ENCODE measurements around the gene ETHE1.
"Not testable (repeated sequence)": the region's sequence is repeated elsewhere in the genome, so short reads cannot be mapped to it uniquely, and the experiment has no call there.

Gene ETHE1

DNA sequence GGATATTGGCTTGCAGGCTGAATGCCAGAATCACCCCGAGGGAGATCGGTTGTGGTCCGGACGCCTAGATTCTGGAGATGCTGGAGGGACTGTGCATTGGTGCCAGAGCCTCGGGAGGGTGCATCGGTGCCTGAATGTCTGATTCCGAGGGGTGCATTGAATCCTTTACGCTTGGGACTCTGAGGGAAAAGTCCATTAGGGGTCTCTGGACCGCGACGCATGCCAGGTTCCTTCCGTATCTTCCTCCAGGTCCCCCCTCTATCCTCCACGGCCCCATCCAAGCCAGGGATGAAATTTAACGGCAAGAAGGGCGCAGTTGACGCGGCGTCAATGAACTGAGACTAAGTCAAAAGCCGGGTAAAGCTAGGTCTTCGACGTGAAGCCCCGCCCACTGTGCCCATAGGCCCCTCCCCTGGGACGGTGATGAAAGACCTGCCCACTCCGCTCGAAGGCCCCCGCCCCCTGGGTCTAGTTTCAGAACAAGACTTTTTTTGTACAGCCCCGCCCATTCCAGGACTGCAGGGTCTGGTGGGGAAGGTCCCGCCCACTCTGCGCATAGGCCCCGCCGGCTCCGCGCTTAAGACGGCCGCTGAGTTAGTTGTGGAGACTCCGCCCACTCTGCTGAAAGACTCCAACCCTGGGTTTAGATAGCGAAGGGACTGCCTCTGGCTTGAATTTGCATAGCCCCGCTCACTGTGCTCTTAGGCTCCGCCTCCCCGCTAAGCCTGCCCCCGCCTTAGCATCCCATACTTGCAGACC lies 6.7 kb upstream of the ETHE1 start:
- Histone ChIP-seq H3K36me3 (ENCODE audit: control insufficient read depth, insufficient read depth, low read length) (peaks cover 13% of the 10 kb centered on the region), H3K9me3 (ENCODE audit: control insufficient read depth, insufficient read depth, low read depth, low read length) (no peaks in the 10 kb centered on the region), H3K4me3 (ENCODE audit: low read depth, low read length) (peak overlapping the region; percentile 73), H3K27ac (ENCODE audit: low read depth, low read length) (no peak overlapping the region), H3K9ac (ENCODE audit: low read length) (peak overlapping the region; percentile 14), H3K4me1 (ENCODE audit: control insufficient read depth, insufficient read depth, low read length) (peaks cover 9% of the 10 kb centered on the region; the same call in 1 of the 2 replicates), H3K27me3 (ENCODE audit: control insufficient read depth, insufficient read depth, low read length) (no peaks in the 10 kb centered on the region)

DNA sequence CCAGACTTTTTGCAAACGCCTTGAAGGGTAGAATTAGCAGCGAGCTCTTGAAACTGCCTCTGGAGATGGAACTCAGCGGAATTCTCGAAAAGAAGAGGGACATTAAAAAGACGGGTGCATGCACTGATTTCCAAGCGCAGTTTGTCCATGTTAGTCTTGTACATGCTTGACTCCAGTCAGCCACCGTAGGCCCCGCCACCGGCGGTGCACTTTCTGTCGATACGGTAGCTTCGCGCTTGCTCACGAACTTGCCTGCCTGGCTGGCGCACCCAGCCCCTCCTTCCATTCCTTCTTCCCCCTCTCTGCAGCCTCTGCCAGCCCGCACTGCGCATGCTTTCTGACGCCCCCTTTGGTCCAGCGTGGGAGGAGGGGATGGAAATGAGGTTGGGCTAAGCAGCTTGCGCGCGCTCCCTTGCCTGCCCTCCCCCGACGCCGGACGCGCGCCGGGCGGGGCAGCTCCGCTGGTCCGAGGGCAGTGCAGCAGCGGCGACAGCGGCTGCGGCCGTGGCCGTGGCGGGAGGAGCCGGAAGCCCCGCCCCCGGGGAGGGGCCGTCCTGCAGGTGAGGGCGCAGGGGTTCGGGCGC lies 6.1 kb upstream of the ETHE1 start, which contains the start of gene ZNF575:
TSS of gene ZNF575 (plus strand) at position 227 of the 584 bp plus-strand sequence. CDS start 1,235 bp downstream, outside the sequence.
- 0 out of 2 replicates have a peak, but pooled peaks cover 2% of the 10 kb centered on the region for H3K27me3 ChIP-seq (ENCODE audit: control insufficient read depth, insufficient read depth, low read length)
- H3K4me1 ChIP-seq (ENCODE audit: control insufficient read depth, insufficient read depth, low read length), result peaks cover 9% of the 10 kb centered on the region; the same call in 1 of the 2 replicates
- H3K27ac ChIP-seq (ENCODE audit: low read depth, low read length), result no peak within 1 kb of the TSS
- peaks cover 6% of the 10 kb centered on the region; the same call in 1 of the 2 replicates for H3K36me3 ChIP-seq (ENCODE audit: control insufficient read depth, insufficient read depth, low read length)
- H3K9ac ChIP-seq (ENCODE audit: low read length), result peak within 1 kb of the TSS; percentile 18
- peak within 1 kb of the TSS; percentile 73 for H3K4me3 ChIP-seq (ENCODE audit: low read depth, low read length)
- H3K9me3 ChIP-seq (ENCODE audit: control insufficient read depth, insufficient read depth, low read depth, low read length), result no peaks in the 10 kb centered on the region

DNA sequence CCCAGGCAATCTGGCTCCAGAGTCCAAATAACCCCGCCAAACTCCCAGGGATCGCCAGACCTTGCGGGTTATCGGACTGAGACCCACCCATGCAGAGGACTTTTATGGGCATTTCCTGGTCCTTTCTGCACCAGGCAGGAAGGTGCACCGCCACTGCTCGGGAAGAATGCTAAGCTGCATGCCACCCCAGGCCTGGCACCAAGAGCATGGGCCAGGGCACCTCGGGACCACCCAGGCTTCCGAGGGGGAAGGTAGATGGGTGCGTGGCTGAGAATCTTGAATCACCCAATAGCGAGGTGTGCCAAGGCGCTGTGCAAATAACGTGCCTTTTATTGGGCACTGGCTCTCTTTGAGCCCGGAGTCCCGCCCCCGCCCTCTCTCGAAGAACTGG lies 5.6 kb upstream of the ETHE1 start:
- Histone ChIP-seq H3K9ac (ENCODE audit: low read length) (peak overlapping the region; percentile 18), H3K36me3 (ENCODE audit: control insufficient read depth, insufficient read depth, low read length) (peaks cover 6% of the 10 kb centered on the region; the same call in 1 of the 2 replicates), H3K27me3 (ENCODE audit: control insufficient read depth, insufficient read depth, low read length) (peaks cover 6% of the 10 kb centered on the region; the same call in 1 of the 2 replicates), H3K4me3 (ENCODE audit: low read depth, low read length) (peak overlapping the region; percentile 73), H3K27ac (ENCODE audit: low read depth, low read length) (no peak overlapping the region), H3K9me3 (ENCODE audit: control insufficient read depth, insufficient read depth, low read depth, low read length) (no peaks in the 10 kb centered on the region), H3K4me1 (ENCODE audit: control insufficient read depth, insufficient read depth, low read length) (peaks cover 9% of the 10 kb centered on the region; the same call in 1 of the 2 replicates)

DNA sequence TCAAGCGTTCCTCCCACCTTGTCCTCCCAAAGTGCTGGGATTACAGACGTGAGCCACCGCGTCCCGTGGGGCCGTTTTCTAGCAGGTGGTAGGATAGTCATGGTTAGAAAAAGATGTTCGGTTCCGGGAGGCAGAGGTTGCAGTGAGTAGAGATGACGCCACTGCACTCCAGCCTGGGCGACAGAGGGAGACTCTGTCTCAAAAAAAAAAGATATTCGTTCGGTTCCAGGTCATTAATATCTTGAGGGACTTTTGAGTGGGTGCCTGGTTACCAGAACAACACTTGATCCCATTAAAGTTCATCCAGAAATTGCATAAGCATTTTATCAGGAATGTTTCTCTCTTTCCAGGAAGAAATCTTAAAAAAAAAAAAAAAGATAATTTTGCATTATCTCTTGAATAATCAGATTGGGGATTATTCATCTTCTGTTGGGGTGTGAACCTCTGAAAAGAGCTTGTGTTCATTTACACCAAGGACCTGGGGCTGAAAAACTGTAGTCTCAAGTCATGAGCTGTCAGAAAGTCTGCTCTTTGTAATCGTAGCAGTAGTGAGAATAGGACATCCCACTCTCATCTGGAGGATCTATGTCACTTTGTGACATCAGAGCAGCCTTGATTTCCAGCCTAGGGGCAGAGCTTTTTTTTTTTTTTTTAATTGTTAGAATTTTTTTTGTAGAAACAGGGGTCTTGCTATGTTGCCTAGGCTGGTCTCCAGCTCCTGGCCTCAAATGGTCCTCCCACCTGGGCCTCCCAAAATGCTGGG lies 1.0 kb upstream of the ETHE1 start:
- H3K4me1 ChIP-seq (ENCODE audit: control insufficient read depth, insufficient read depth, low read length), result peaks cover 12% of the 10 kb centered on the region; the same call in 1 of the 2 replicates
- H3K27ac ChIP-seq (ENCODE audit: low read depth, low read length), result no peak overlapping the region
- no peak overlapping the region for H3K9ac ChIP-seq (ENCODE audit: low read length)

DNA sequence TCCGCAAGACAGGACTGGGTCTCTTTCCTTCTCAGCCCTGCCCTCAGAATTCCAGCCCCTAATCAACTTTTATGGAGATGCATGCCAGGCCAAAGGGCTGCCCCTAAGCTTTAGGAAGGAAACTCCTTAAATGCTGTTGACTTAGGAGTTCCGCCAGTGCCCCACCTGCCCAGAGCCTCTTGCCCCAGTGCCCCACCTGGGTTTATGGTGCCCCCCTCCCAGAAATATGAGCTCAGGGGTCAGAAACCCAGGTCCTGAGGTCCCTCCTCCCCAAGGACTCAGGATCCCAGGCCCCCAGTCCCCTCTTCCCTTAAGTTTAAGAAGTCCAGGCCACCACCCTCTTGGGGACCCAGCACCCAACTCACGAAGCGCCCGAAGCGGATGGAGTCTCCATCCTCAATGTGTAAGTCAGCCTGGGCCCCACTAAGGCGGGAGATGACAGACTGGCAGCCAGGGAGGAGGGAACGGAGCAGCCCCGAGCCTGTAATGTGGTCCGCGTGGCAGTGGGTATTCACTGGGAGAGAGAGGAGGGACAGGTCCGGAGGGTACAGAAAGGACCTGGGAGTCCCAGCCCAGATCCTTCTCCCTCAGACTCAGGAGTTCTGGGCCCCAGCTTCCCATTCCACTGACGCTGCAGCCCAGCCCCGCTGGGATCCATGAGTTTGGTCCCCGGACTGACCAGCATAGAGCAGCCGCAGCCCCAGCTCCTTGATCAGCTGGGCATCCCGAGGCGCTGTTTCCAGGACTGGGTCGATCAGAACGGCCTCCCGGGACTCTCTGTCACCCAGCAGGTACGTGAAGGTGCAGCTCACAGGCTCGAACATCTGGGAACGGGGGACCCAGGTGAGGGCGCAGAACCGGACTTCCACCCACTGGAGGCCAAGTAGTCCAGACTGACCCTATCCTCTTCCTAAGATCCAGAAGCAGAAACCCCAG lies 897 bp downstream of the ETHE1 start:
- Histone ChIP-seq H3K36me3 (ENCODE audit: control insufficient read depth, insufficient read depth, low read length) (0 out of 2 replicates have a peak, but pooled peaks cover 2% of the 10 kb centered on the region), H3K9me3 (ENCODE audit: control insufficient read depth, insufficient read depth, low read depth, low read length) (no peaks in the 10 kb centered on the region), H3K27ac (ENCODE audit: low read depth, low read length) (no peak overlapping the region), H3K9ac (ENCODE audit: low read length) (peak overlapping the region; percentile 63), H3K4me3 (ENCODE audit: low read depth, low read length) (peak overlapping the region; percentile 83), H3K4me1 (ENCODE audit: control insufficient read depth, insufficient read depth, low read length) (peaks cover 6% of the 10 kb centered on the region; the same call in 1 of the 2 replicates), H3K27me3 (ENCODE audit: control insufficient read depth, insufficient read depth, low read length) (peaks cover 19% of the 10 kb centered on the region)

More for the DNA sequence above, 1.0 kb upstream of the ETHE1 start:
- Histone ChIP-seq H3K27me3 (ENCODE audit: control insufficient read depth, insufficient read depth, low read length) (peaks cover 19% of the 10 kb centered on the region), H3K9me3 (ENCODE audit: control insufficient read depth, insufficient read depth, low read depth, low read length) (no peaks in the 10 kb centered on the region), H3K36me3 (ENCODE audit: control insufficient read depth, insufficient read depth, low read length) (no peaks in the 10 kb centered on the region), H3K4me3 (ENCODE audit: low read depth, low read length) (no peak overlapping the region)

DNA sequence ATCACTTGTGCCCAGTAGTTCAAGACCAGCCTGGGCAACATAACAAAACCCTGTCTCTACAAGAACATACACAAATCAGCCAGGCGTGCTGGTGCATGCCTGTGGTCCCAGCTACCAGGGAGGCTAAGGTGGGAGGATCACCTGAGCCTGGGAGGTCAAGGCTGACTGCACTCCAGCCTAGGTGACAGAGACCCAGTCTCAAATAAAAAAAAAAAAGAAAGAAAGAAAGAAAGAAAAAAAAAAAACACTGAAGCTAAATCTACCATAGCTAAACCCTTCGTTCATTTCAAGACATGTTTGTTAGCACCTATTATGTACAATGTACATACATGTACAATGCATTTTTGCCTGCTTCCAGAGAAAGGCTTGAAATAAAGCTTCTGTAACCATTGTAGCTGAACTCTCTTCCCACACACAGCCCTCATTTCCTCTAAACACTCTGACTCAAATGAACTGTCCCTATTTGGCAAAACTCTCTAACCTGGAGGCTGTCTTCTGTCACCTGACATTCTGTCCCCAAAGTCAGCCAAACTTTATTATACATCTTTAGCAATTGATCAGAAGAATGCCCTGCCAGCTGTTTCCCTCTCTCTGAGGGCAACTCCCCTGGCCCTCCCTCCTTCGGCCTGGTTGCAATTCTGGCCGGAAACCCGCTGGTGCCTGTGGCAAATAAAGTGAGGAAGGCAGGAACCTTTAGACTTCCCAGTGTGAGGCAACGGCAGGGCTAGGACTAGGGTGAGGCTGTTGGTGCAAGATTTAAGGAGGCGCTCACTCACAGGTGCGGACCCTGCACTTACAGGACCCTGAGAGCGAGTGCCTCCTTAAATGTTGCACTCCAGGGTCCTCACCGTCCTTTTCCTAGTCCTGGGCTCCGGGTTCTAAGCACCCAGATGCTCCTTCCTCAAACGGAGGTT lies 1.8 kb downstream of the ETHE1 start:
- H3K36me3 ChIP-seq (ENCODE audit: control insufficient read depth, insufficient read depth, low read length), result 0 out of 2 replicates have a peak, but pooled peaks cover 2% of the 10 kb centered on the region
- H3K4me1 ChIP-seq (ENCODE audit: control insufficient read depth, insufficient read depth, low read length), result peaks cover 6% of the 10 kb centered on the region; the same call in 1 of the 2 replicates
- H3K27me3 ChIP-seq (ENCODE audit: control insufficient read depth, insufficient read depth, low read length), result peaks cover 19% of the 10 kb centered on the region
- H3K4me3 ChIP-seq (ENCODE audit: low read depth, low read length), result peak overlapping the region; percentile 83
- H3K9me3 ChIP-seq (ENCODE audit: control insufficient read depth, insufficient read depth, low read depth, low read length), result no peaks in the 10 kb centered on the region
- no peak overlapping the region for H3K27ac ChIP-seq (ENCODE audit: low read depth, low read length)
- no peak overlapping the region for H3K9ac ChIP-seq (ENCODE audit: low read length)

DNA sequence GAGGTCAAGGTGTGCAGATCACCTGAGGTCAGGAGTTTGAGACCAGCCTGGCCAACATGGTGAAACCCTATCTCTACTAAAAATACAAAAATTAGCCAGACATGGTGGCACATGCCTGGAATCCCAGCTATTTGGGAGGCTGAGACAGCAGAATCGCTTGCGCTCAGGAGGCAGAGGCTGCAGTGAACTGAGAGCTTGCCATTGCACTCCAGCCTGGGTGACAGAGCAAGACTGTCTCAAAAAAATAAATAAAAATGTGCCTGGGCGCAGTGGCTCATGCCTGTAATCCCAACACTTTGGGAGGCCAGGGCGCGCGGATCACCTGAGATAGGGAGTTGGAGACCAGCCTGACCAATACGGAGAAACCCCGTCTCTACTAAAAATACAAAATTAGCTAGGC lies 3.3 kb downstream of the ETHE1 start:
- peaks cover 19% of the 10 kb centered on the region for H3K27me3 ChIP-seq (ENCODE audit: control insufficient read depth, insufficient read depth, low read length)
- H3K9me3 ChIP-seq (ENCODE audit: control insufficient read depth, insufficient read depth, low read depth, low read length); H3K9ac ChIP-seq (ENCODE audit: low read length); H3K4me1 ChIP-seq (ENCODE audit: control insufficient read depth, insufficient read depth, low read length); H3K27ac ChIP-seq (ENCODE audit: low read depth, low read length); H3K36me3 ChIP-seq (ENCODE audit: control insufficient read depth, insufficient read depth, low read length); H3K4me3 ChIP-seq (ENCODE audit: low read depth, low read length): not testable (repeated sequence)

DNA sequence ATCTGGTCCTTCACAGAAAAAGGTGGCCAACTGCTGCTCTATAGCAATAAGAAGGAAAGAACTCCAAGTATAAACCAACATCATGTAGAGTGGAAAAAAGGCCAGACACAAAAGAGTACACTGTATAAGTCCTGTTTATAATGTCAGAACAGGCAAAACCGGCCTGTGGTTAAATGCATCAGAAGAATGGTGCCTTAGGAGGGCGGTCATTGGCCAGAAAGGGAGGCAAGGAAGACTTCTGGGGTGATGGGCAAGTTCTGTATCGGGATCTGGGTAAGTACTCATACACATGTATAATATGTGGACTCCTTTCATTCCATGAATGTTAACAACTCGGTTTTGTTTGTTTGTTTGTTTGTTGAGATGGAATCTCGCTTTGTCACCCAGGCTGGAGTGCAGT lies 4.1 kb downstream of the ETHE1 start:
- Histone ChIP-seq H3K4me3 (ENCODE audit: low read depth, low read length) (no peak overlapping the region), H3K9ac (ENCODE audit: low read length) (no peak overlapping the region), H3K36me3 (ENCODE audit: control insufficient read depth, insufficient read depth, low read length) (0 out of 2 replicates have a peak, but pooled peaks cover 2% of the 10 kb centered on the region), H3K4me1 (ENCODE audit: control insufficient read depth, insufficient read depth, low read length) (peaks cover 8% of the 10 kb centered on the region; the same call in 1 of the 2 replicates), H3K27me3 (ENCODE audit: control insufficient read depth, insufficient read depth, low read length) (peaks cover 16% of the 10 kb centered on the region), H3K27ac (ENCODE audit: low read depth, low read length) (no peak overlapping the region), H3K9me3 (ENCODE audit: control insufficient read depth, insufficient read depth, low read depth, low read length) (no peaks in the 10 kb centered on the region)

DNA sequence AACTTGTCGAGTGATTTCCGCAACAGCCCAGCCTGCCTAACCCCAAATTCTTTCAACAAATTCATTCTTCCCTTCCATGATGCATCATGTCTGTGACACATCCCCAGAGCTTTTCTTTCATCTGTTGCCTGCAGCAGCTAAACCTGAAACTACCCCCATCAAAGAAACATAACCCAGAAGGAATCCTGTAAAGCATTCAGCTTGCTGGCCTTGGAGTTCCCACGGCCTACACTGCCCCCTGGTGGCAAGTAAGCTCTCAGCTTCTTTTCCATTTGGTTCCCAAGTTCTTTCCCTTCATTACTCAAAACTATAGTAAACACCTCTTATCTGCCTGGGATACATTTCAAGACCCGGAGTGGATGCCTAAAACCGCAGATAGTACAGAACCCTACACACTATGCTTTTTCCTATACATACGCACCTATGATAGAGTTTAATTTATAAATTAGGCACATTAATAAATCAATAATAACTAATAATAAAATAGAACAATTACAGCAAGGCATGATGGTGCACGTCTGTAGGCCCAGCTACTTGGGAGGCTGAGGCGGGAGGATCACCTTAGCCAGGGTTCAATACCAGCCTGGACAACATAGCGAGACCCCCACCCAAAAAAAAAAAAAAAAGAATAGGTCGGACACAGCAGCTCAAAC lies 7.4 kb downstream of the ETHE1 start:
- Histone ChIP-seq H3K4me3 (ENCODE audit: low read depth, low read length) (no peak overlapping the region), H3K27me3 (ENCODE audit: control insufficient read depth, insufficient read depth, low read length) (no peaks in the 10 kb centered on the region), H3K27ac (ENCODE audit: low read depth, low read length) (no peak overlapping the region), H3K36me3 (ENCODE audit: control insufficient read depth, insufficient read depth, low read length) (0 out of 2 replicates have a peak, but pooled peaks cover 2% of the 10 kb centered on the region), H3K9me3 (ENCODE audit: control insufficient read depth, insufficient read depth, low read depth, low read length) (no peaks in the 10 kb centered on the region), H3K4me1 (ENCODE audit: control insufficient read depth, insufficient read depth, low read length) (peaks cover 2% of the 10 kb centered on the region; the same call in 1 of the 2 replicates), H3K9ac (ENCODE audit: low read length) (no peak overlapping the region)

Data from HUES6 (cell line).